GM18951 (cell line): Measurements from ENCODE around the gene SLC24A5.

ENCODE experiments used
- POLR2A ChIP-seq: IDR thresholded peaks from 4 replicates; pipeline ENCODE4 v1.6.1; 2011; ENCODE audit warnings: mild to moderate bottlenecking; ENCODE audit not compliant: insufficient read length, insufficient read depth; ENCODE audit errors: extremely low read depth
- in situ Hi-C: fragments of 300-500 bp; cut with MboI; formaldehyde crosslinking; loops from one replicate; pipeline ENCODE4 v1.12.0; 2022; ENCODE audit warnings: low sequenced_read_pairs, mixed read lengths, inconsistent platforms; ENCODE audit not compliant: unreplicated experiment

SLC24A5 gene

DNA sequence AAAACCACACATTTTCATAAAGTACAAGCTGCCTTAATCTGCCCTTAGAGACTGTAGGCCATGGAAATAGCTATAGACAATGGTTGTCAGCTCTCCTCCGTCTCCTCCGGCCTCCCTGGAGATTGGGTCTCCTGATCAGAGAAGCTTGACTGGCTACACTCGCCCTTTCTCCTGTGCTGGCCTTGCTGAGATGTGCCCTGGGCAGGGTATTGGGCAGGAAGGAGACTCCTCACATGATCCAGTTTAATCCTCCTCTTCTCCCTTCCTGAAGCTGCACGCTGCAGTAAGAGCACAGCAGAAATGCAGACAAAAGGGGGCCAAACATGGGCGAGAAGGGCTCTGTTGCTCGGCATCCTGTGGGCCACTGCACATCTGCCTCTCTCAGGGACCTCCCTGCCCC, at the start of gene SLC24A5:
SLC24A5 (plus strand) TSS at position 246 of the 400 bp plus-strand sequence; CDS start at position 301, 55 bp downstream.
- no peak for TF ChIP-seq POLR2A
- in situ Hi-C loops = no loop called here

DNA sequence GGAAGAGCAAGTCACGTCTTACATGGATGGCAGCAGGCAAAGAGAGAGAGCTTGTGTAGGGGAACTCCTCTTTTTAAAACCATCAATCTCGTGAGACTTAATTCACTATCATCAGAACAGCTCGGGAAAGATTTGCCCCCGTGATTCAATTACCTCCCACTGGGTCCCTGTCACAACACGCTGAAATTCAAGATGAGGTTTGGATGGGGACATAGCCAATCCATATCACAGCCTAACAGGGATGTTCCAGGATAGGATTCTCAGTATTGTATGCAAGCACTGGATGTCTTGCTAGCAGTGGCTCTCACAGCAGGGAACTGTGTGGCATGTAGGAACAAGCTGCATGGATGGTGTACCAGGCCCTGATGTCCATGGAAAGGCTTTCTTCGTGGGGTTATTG, 47.8 kb upstream of the SLC24A5 start:
- TF ChIP-seq POLR2A = no peak
- in situ Hi-C loops = no loop called here

DNA sequence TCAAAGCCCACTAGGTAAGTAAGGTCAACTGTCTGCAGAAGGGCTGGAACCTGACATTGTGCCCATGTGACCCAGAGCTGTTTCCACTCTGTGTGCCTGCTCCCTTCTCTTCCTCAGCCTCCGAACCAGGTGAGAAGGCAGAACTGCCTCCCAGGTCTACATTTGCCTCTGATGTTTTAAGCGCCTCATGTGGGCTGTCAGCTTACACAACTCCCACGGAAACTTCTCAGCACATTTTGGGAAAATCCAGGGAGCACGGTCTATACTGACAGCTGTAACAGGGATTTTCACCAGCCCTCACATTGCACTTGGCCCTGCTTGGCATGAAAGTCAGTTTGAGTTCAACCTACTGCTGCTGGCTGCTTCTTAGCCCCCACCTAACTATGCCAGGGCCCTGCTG, 46.9 kb upstream of the SLC24A5 start:
- in situ Hi-C loops = no loop called here

GRCh38 chr15:48076454-48076853, 44.3 kb upstream of the SLC24A5 start:
- in situ Hi-C loops = no loop called here
- no peak for TF ChIP-seq POLR2A

More for the DNA sequence above, 46.9 kb upstream of the SLC24A5 start:
- no peak for TF ChIP-seq POLR2A

DNA sequence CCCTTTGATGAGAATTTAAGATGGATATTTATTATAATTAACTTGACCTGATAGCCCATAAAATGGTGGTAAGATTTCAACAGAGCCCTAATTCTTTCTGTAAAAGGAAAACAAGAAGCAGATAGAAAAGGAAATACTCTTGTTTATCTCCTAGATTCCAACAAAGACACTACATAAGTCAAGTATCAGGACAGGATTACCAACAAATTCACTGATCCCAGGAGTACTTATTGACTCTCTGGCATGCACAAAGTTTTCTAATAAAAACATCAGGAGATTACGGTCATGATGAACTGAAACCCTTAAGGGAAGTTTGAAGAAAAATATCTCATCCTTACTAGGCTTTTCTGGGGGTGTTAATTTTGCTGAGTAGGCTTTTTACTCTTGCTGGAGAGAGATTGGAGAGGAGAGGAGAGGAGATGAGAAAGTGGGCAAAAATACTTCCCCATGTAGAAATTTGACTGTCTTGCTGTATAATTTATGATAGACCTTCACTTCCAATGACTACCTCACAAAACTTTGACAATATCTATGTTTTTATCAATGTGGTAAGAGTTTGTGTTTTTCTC, 43.1 kb upstream of the SLC24A5 start:
- in situ Hi-C loops = no loop called here
- TF ChIP-seq POLR2A = no peak

GRCh38 chr15:48084759-48085590, 35.8 kb upstream of the SLC24A5 start:
- TF ChIP-seq POLR2A = no peak
- in situ Hi-C loops = no loop called here

DNA sequence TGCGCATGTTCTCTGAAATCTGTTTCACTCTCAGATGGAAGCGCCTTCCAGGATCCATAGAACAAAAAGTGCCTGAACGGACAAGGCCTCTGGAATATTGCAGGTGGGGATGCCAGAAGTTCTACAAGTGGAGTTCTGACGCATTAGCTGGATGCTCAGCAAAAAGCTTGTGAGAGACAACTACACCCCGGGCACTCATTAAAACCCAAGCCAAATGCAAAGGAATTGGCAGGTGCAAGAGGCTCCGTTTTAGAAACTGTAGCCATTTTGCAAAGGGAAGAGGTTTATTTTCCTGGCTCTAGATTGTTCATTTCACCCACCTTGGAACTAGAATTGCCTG, 35.2 kb upstream of the SLC24A5 start:
- no peak for TF ChIP-seq POLR2A
- in situ Hi-C loops = no loop called here

- TF ChIP-seq POLR2A = no peak
- in situ Hi-C loops = no loop called here
Measured at GRCh38 chr15:48086133-48086532, 34.7 kb upstream of the SLC24A5 start.

GRCh38 chr15:48086576-48086975, 34.2 kb upstream of the SLC24A5 start:
- in situ Hi-C loops = no loop called here
- no peak for TF ChIP-seq POLR2A

GRCh38 chr15:48087844-48088243, 32.9 kb upstream of the SLC24A5 start:
- TF ChIP-seq POLR2A = no peak
- in situ Hi-C loops = no loop called here

- in situ Hi-C loops = no loop called here
- no peak for TF ChIP-seq POLR2A
Measured at GRCh38 chr15:48089702-48090101, 31.1 kb upstream of the SLC24A5 start.

- in situ Hi-C loops = no loop called here
- TF ChIP-seq POLR2A = no peak
Measured at GRCh38 chr15:48090115-48090514, 30.7 kb upstream of the SLC24A5 start.

GRCh38 chr15:48090666-48091065, 30.1 kb upstream of the SLC24A5 start:
- no peak for TF ChIP-seq POLR2A
- in situ Hi-C loops = no loop called here

DNA sequence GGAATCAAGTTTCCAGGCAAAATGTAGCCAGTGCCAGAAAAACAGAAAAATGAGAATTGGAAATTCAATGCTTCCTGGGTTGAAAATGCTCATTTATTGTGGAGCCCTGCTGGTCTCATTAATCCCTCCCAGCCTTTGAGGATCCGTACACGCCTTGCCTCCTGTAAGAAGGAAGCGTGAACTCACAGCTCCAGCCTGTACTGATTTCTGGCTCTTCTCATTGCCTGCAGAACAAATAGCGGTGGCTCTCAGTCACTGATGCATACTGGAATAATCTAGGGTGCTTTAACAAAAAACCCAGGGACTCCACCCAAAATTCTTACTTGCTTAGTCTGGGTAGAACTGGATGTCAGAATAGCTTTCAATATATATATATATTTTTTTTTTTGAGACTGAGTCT, 29.3 kb upstream of the SLC24A5 start:
- no peak for TF ChIP-seq POLR2A
- in situ Hi-C loops = no loop called here
